OCI-LY7 (cell line): ENCODE data around the gene TIFAB.

ENCODE experiments used
- EZH2phosphoT487 ChIP-seq: fragments of 200-600 bp; sonication (generic); IDR thresholded peaks from 2 replicates; pipeline ENCODE4 v1.6.1; 2018; ENCODE audit warnings: low read depth, borderline replicate concordance, mild to moderate bottlenecking, mixed run types, antibody characterized with exemption, low read length, moderate library complexity, mixed read lengths
- TF ChIP-seq, protein P1 (sequence below): fragments of 200-600 bp; sonication (generic); conservative IDR thresholded peaks from 2 replicates; pipeline ENCODE4 v1.5.1; 2014; ENCODE audit warnings: mild to moderate bottlenecking, antibody characterized with exemption, low read length, moderate library complexity, mixed read lengths

DNA sequence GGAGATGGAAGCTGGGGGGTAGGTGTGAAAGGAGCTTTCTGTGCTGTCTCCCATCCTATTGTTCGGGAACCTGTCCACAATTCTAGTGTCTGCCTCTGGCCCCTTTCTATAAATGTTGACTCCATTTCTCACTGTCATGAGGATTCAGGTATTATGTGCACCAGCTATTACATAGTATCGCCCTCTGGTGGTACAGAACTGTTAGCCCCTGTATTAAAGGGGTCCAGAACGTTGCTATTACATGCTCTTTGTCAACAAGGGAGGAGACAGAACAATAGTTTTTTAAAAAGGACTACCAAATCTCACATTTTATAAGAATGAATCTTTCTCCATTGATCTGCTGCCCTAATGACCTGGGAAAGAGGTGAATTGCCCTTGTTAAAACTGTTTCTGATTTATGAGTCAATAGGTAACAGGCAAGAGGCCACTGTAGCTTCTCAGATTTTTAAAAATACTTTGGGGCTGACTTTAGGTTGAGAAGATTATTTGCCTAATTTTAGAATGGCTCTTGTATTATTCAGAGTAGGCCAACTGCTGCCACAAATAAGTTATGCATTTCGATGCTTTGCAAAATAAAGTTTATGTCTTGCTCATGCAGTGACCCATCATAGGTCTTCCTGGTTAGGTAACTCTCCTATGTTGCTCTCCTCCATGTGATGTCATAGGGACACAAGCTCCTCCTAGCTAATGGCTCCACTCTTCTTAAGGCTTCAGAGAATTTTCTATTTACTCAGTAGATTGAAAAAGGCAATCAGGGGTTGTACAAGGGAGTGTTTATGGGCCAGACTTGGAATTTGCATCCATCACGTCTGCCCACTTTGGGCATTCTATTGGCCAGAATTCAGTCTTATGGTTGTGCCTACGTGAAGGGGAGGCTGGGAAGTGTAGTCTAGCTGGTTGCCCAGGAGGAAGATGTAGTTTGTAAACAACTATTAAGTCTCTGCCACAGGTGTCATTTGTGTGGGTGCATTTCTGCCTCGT is 25.8 kb downstream of the TIFAB start:
- TF ChIP-seq, protein P1, sequence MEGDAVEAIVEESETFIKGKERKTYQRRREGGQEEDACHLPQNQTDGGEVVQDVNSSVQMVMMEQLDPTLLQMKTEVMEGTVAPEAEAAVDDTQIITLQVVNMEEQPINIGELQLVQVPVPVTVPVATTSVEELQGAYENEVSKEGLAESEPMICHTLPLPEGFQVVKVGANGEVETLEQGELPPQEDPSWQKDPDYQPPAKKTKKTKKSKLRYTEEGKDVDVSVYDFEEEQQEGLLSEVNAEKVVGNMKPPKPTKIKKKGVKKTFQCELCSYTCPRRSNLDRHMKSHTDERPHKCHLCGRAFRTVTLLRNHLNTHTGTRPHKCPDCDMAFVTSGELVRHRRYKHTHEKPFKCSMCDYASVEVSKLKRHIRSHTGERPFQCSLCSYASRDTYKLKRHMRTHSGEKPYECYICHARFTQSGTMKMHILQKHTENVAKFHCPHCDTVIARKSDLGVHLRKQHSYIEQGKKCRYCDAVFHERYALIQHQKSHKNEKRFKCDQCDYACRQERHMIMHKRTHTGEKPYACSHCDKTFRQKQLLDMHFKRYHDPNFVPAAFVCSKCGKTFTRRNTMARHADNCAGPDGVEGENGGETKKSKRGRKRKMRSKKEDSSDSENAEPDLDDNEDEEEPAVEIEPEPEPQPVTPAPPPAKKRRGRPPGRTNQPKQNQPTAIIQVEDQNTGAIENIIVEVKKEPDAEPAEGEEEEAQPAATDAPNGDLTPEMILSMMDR, result peak; percentile 93
- no peak for TF ChIP-seq EZH2phosphoT487
